Endothelial cell of umbilical vein (primary cell): ENCODE measurements around the gene RASSF3. TPM values are rescaled to one million over a fixed set of nuclear protein-coding genes. Genes with fewer than 3 reads are reported as not detected.

Experiments
- BruUV-seq: library from RNA; stranded (reverse); fragments of 400-500 nt; replicated peaks from 2 replicates; lab custom pipeline; 2021; lab: Mats Ljungman, UMichigan
- CTCF ChIA-PET: fragments of 300-600, 350-600 bp; sonication (Branson Sonifier 250); formaldehyde crosslinking; loops from one replicate; lab custom pipeline; 2021; ENCODE audit warnings: antibody characterized with exemption, inconsistent platforms; lab: Charles Lee
- POLR2A ChIA-PET: fragments of 300-600, 350-600 bp; sonication (Branson Sonifier 250); formaldehyde crosslinking; loops from one replicate; lab custom pipeline; 2021; ENCODE audit warnings: antibody characterized with exemption, inconsistent platforms; lab: Charles Lee
- DNase-seq: peaks from one replicate; pipeline ENCODE4 v3.0.0-alpha.2; 2011; ENCODE audit warnings: low read depth, low spot score
- FAIRE-seq: peaks from 2 replicates; lab custom pipeline; 2011; peaks lifted over from hg19 to GRCh38; lab: Jason Lieb, UNC
- H2AFZ ChIP-seq: 2 replicates; pipeline ENCODE4 v1.6.0; 2012; ENCODE audit warnings: low read depth, low read length, control low read depth, inconsistent platforms
- H3K27ac ChIP-seq: 2 replicates; pipeline ENCODE4 v1.5.1; 2011; ENCODE audit warnings: low read depth, mild to moderate bottlenecking, control low read depth, low read length, moderate library complexity; ENCODE audit not compliant: insufficient read depth
- H3K27me3 ChIP-seq, 2 experiments: 2 replicates each; pipeline versions ENCODE4 v1.6.0 to v1.6.1; 2011; ENCODE audit warnings: low read length in 2 of 2, mixed read lengths in 1 of 2; ENCODE audit not compliant: control insufficient read depth in 2 of 2, insufficient read depth in 2 of 2
- H3K36me3 ChIP-seq, 2 experiments: 2 replicates in 1 of 2; 3 replicates in 1 of 2; pipeline ENCODE4 v1.5.1; 2011; ENCODE audit warnings: low read length in 2 of 2, mild to moderate bottlenecking in 1 of 2, moderate library complexity in 1 of 2; ENCODE audit not compliant: control insufficient read depth in 2 of 2, insufficient read depth in 2 of 2; ENCODE audit errors: extremely low read depth in 1 of 2
- H3K4me1 ChIP-seq: 3 replicates; pipeline ENCODE4 v1.5.1; 2011; ENCODE audit warnings: mild to moderate bottlenecking, low read length; ENCODE audit not compliant: control insufficient read depth, insufficient read depth; ENCODE audit errors: extremely low read depth
- H3K4me2 ChIP-seq: 2 replicates; pipeline ENCODE4 v1.6.1; 2011; ENCODE audit warnings: low read length, control low read depth, mixed read lengths; ENCODE audit not compliant: insufficient read depth
- H3K4me3 ChIP-seq, 3 experiments: fragments of 200-600 bp in 1 of 3; sonication (generic), shearing (Covaris generic) in 1 of 3; replicated peaks in 1 of 3; 2 replicates each; pipeline ENCODE4 v1.5.1; 2011 to 2016; ENCODE audit warnings: control low read depth in 3 of 3, low read length in 3 of 3, mild to moderate bottlenecking in 2 of 3, inconsistent platforms in 1 of 3, low read depth in 1 of 3, moderate library complexity in 1 of 3; ENCODE audit not compliant: insufficient read depth in 1 of 3
- H3K79me2 ChIP-seq: 2 replicates; pipeline ENCODE4 v1.6.0; 2012; ENCODE audit warnings: low read length, inconsistent platforms; ENCODE audit not compliant: control insufficient read depth, insufficient read depth
- H3K9ac ChIP-seq: replicated peaks from 2 replicates; pipeline ENCODE3; 2011; ENCODE audit warnings: low read length, control low read depth; ENCODE audit not compliant: insufficient read depth; ENCODE audit errors: extremely low read depth
- H3K9me1 ChIP-seq: replicated peaks from 3 replicates; pipeline ENCODE4 v1.6.0; 2011; ENCODE audit warnings: mild to moderate bottlenecking, low read length; ENCODE audit not compliant: control insufficient read depth, insufficient read depth; ENCODE audit errors: extremely low read depth
- H3K9me3 ChIP-seq: replicated peaks from 2 replicates; pipeline ENCODE4 v1.5.1; 2012; ENCODE audit warnings: low read length, inconsistent platforms; ENCODE audit not compliant: control insufficient read depth, insufficient read depth
- H4K20me1 ChIP-seq: replicated peaks from 2 replicates; pipeline ENCODE3; 2011; ENCODE audit warnings: mild to moderate bottlenecking, low read length; ENCODE audit not compliant: control insufficient read depth, insufficient read depth; ENCODE audit errors: extremely low read depth
- CTCF ChIP-seq, 2 donors: IDR thresholded peaks; 1 replicate in 1 of 2; 2 replicates in 1 of 2; pipeline ENCODE4 v1.5.1; 2011; ENCODE audit warnings: low read length in 2 of 2, mild to moderate bottlenecking in 2 of 2, moderate library complexity in 2 of 2, control low read depth in 1 of 2, inconsistent platforms in 1 of 2, low read depth in 1 of 2; ENCODE audit not compliant: insufficient read depth in 1 of 2; ENCODE audit errors: extremely low read depth in 1 of 2
- EZH2 ChIP-seq: IDR thresholded peaks from 2 replicates; pipeline ENCODE4 v1.6.1; 2012; ENCODE audit warnings: borderline replicate concordance, low read depth, mild to moderate bottlenecking, moderate library complexity, low read length, inconsistent platforms; ENCODE audit not compliant: severe bottlenecking
- FOS ChIP-seq: IDR thresholded peaks from 2 replicates; pipeline ENCODE4 v1.6.1; 2011; ENCODE audit warnings: mild to moderate bottlenecking, low read length, moderate library complexity, borderline replicate concordance; ENCODE audit not compliant: insufficient read depth
- GATA2 ChIP-seq: IDR thresholded peaks from 2 replicates; pipeline ENCODE4 v1.7.0; 2011; ENCODE audit warnings: low read depth, mild to moderate bottlenecking, moderate library complexity, mixed read lengths, low read length; ENCODE audit not compliant: insufficient read length, insufficient read depth
- JUN ChIP-seq: IDR thresholded peaks from 2 replicates; pipeline ENCODE4 v1.6.1; 2011; ENCODE audit warnings: borderline replicate concordance, low read depth; ENCODE audit not compliant: insufficient read length, insufficient read depth
- MAX ChIP-seq: IDR thresholded peaks from 2 replicates; pipeline ENCODE4 v1.6.1; 2011; ENCODE audit not compliant: insufficient read depth, insufficient read length
- MYC ChIP-seq: IDR thresholded peaks from one replicate; pipeline ENCODE4 v1.6.1; 2011; ENCODE audit warnings: mild to moderate bottlenecking, low read depth, low read length
- POLR2A ChIP-seq: IDR thresholded peaks from 2 replicates; pipeline ENCODE4 v1.6.1; 2012; ENCODE audit warnings: low read depth, mild to moderate bottlenecking, control low read depth, low read length
- POLR2AphosphoS5 ChIP-seq: IDR thresholded peaks from 2 replicates; pipeline ENCODE4 v1.6.1; 2012; ENCODE audit warnings: low read depth, mild to moderate bottlenecking, control low read depth, low read length, moderate library complexity; ENCODE audit not compliant: insufficient read depth
- dilution Hi-C: fragments of 300-500 bp; cut with MboI; formaldehyde crosslinking; loops from one replicate; pipeline ENCODE4 v1.15.0; 2019; ENCODE audit warnings: low sequenced_read_pairs; ENCODE audit not compliant: extremely low pct_ligation_motif_present
- intact Hi-C: fragments of 100-400 bp; cut with micrococcal nuclease; formaldehyde crosslinking; loops from one replicate; pipeline ENCODE4 v1.10.0; 2022
- polyA plus RNA-seq, 4 experiments: library from polyadenylated mRNA; depleted of rRNA in 3 of 4; stranded (reverse) in 3 of 4; unstranded in 1 of 4; fragments of >200 nt; gene quantifications; 2 replicates each; pipeline versions ENCODE4 v1.2.1 to v1.2.3, GENCODE V29; 2011 to 2012; ENCODE audit warnings: missing spikeins in 1 of 4
- total RNA-seq: library from RNA; stranded (reverse); gene quantifications from 2 replicates; pipeline ENCODE4 v1.2.3, GENCODE V29; 2021

RASSF3 gene
- total and polyA plus RNA-seq, 2 donors (not counting 3 experiments of a cell fraction or from before 2014, with no cell fraction given) = 20.2 to 60.8 TPM

DNA sequence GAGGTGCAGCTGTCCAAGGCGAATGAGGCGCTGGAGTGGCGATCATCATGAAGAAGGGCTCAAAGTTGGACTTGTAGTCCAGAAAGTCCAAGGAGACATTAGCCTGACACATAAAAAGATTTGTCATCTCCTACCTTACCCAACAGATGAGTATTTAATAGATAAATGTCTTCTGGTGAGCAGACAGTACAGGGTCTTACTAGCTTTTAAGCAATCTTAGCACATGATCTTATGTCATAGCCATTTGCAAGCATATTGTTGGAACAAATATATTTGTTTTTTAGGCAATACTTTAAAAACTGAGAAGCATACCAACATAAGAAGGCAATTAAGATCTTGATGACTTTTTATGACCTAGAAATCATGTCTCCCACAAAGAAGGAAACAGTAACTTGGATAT lies 132.9 kb downstream of the RASSF3 start:
- ChIA-PET POLR2A (no interaction called here), CTCF (no interaction called here)
- intact Hi-C loops (no loop called here), dilution Hi-C loops (no loop called here)
- Histone ChIP-seq H3K9me1 (no peaks in the 10 kb centered on the region), H3K9ac (no peak overlapping the region), H3K27ac (no peak overlapping the region), H3K36me3 (peaks cover 18 to 26% of the 10 kb centered on the region in 2 experiments), H3K79me2 (peaks cover 5% of the 10 kb centered on the region), H3K4me2 (no peak overlapping the region), H4K20me1 (no peaks in the 10 kb centered on the region), H3K4me3 (no peak overlapping the region), H2AFZ (no peak overlapping the region), H3K27me3 (no peaks in the 10 kb centered on the region), H3K4me1 (peaks cover 39% of the 10 kb centered on the region), H3K9me3 (no peaks in the 10 kb centered on the region)
- BruUV-seq = no TSS peak
- DNase-seq = no peak
- TF ChIP-seq MAX = no peak
- no peak for TF ChIP-seq GATA2
- TF ChIP-seq POLR2A = no peak
- no peak for TF ChIP-seq POLR2AphosphoS5
- TF ChIP-seq EZH2 = no peak
- TF ChIP-seq FOS = no peak
- TF ChIP-seq CTCF (IDR thresholded peaks at IDR 0.05; ENCODE audit: extremely low read depth in 1 of 2, insufficient read depth in 1 of 2, low read depth in 1 of 2, low read length in 2 of 2) = no peak
- no peak for TF ChIP-seq JUN
- TF ChIP-seq MYC = no peak
- FAIRE-seq = no peak
